GM18498 (cell line): ENCODE results near the gene GALNT6.
"Not testable (repeated sequence)": the region's sequence is repeated elsewhere in the genome, so short reads cannot be mapped to it uniquely, and the experiment has no call there.

Experiments used
- ATAC-seq: cut with Tn5 transposase; IDR thresholded peaks from one replicate; pipeline ENCODE4 v1.9.1; 2021; ENCODE audit warnings: mild to moderate bottlenecking, moderate library complexity; ENCODE audit not compliant: unreplicated experiment

GALNT6 gene

DNA sequence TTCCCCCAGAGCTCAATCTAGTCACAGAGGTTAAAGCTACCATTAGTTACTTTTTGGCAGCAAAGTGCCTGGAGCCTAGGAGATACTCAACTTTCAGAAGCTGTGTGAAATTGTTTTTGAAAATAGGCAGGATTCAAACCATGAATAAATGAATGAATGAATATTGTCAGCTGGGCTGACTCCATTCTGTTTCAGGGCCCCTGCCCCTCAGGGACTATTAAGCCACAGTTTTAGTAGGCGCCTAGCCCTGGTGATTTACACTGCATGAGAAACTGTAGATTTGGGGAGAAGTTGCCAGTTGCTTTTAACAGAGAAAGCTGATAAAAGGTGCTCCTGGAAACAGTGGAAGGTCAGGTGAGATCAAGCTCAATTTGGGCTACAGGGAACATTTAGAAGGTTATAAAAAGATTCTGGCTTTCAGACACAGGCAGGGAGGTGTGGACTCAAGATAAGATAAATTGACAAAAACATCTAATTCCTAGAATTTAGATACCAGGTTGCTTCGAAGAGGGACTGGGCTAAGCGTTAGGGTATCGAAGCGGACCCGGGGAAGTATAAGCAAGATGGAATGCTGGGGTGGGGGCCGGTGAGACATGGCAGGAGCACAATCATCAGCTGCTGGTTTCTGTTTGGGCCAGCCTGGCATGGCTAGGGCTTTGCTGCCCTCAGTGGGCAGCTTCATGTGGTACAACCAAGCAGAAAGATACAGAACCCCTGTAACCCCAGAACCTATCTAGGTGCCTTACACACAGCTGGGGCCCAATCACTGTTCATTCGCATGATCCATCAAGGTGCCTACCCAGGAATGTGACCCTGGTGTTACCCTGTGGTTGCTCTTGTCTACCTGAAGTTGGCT is 29.8 kb downstream of the GALNT6 start:
- no peak for ATAC-seq

DNA sequence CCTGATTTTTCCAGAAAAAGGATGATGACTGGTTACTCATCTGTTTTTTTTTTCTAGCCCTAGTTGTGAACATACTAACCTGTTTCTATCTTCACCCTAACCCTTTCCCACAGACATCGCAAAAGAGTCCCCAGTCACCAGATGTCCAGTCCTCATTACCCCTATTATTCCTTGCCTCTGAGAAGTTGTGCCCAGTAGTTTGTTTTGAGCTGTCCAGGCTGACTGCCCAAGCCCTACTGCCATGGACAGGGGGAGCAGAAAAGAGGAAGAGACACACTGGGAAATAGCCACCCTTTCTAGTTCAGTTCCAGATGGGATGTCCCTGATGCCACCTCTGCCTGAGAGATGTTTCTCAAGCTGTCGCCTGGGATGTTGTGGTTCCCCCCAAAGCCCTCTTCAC is 30.9 kb downstream of the GALNT6 start:
- ATAC-seq, result no peak

DNA sequence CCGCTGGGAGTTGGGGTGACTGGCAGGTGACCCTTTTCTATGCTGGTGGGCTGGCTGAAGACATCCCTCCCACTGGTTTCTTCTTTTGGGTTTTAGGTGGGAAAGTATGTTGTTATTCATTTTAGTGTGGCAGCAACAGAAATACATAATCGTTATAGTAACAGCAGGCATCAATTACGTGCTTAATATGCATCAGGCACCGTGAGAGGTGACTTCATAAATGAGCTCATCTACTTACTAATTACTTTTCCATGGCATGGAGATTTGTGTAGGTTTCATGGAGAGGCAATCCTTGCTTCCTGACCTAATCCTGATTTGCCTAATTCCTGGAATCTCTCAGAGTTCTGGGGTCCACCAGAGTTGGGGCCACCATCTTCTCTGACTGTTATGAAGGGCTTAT is 31.4 kb downstream of the GALNT6 start:
- no peak for ATAC-seq

- ATAC-seq, result no peak
Measured at GRCh38 chr12:51358496-51358895, 32.7 kb downstream of the GALNT6 start.

DNA sequence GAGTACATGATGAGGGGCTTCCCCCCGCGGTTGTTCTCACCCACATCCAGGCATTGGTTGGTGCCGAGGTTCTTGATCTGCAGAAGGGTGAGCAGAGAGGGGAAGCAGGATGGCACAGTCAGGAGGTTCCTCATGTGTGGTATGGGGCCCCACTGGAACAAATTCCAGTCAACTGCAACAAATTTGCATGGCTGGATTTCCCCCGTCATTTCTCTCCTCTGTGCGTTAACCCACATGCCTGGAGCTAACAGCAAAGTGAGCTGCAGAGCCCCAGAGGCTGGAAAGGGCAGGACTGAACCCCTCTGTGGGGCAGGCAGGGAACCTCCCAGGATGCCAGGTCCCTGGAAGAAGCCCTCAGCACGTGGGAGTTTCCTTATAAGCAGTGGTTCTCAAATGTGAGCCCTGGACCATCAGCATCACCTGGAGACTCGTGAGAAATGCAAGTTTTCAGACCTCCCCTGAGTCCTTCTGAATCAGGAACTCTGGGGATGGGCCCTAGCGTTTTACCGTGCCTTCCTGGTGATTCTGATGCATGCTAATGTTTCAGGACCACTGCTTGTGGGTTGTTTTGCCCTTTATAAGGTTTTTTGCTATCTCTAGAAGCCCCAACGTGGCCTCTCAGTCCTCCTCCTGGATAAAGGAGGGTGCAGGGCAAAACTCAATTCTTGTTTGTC is 33.7 kb downstream of the GALNT6 start:
- no peak for ATAC-seq

GRCh38 chr12:51351913-51352532 is 39.2 kb downstream of the GALNT6 start:
- ATAC-seq, result no peak

GRCh38 chr12:51349026-51349425 is 42.2 kb downstream of the GALNT6 start:
- ATAC-seq, result no peak

DNA sequence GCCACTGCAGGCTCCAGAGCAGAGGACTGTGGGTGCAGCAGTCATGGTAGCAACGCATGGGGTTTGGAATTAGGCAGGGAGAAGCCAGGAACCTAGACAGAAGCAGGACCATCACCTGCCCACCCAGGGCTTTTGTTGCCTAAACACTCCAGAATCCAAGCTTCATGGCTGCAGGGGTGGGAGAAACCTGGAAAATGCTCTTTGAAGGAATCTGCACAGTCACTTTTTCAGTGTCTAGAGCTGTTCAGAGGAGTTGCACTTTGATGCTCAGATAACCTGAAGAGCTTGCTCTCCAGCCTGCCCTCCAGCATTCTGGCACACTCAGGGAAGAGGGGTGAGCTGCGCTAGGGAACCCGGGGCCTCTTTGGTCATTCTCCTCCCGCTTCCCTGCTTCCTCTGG is 43.1 kb downstream of the GALNT6 start:
- no peak for ATAC-seq

- no peak for ATAC-seq
Measured at GRCh38 chr12:51346581-51346980, 44.6 kb downstream of the GALNT6 start, which contains the start of gene CELA1. TSS of gene CELA1 (minus strand) at chr12:51346679. CDS start at chr12:51346638, 41 bp downstream.

DNA sequence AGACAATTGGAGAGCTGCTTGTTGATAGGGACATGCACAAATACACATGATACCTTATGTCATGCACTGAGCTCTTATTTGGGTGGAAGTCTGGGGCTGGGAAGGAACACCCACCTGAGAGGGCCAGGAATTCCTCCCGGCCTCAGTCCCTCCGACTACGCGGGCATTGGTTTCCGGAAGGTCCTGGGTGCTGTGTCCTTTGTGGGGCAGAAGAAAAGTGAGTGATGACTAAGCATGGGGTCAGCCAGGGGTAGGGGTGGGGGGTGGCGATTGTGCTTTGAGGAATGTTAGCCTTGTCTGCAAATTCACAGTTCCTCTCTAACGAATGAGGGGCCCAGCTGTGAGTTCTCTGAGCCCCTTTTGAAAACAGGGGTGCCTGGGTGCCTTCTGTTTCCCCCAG is 45.5 kb downstream of the GALNT6 start:
- no peak for ATAC-seq

- no peak for ATAC-seq
Measured at GRCh38 chr12:51343201-51343600, 48.0 kb downstream of the GALNT6 start.

DNA sequence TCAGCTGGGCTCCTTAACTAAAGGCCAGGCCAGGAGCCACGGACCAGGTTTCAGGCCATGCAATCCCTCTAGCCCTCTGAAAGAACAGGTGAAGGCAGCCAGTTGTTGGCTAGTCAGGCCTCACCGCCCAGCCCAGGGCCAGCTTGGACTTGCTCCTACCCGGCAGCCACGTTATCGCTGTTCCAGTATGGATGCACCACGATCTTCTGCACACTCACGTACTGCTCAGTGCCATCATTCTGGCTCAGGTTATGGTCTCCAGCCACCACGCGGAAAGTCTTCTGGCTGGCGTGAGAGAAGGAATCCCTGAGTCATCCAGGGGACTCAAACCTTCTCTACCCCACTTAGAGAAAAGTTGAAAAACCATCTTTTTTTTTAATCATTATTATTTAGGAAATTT is 48.8 kb downstream of the GALNT6 start:
- no peak for ATAC-seq

- no peak for ATAC-seq
Measured at GRCh38 chr12:51341251-51342007, 49.8 kb downstream of the GALNT6 start.

DNA sequence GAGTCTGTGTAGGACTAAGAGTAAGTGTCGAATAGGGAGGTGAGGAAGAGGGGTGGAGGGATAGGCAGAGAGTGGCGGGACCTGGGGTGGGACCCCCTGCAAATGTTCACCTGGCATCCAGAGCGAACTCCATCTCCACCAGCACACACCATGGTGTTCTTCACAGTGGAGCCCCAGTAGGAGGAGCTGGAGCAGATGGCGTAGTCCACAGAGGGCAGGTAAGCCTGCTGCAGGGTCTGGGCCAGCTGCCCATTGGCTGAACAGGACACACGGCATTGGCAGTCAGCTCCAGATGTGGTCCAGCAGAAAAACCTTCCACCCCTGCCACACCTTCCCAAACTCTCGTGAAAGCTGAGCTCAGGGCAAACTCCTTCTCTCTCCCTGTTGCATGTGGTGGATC is 51.5 kb downstream of the GALNT6 start:
- no peak for ATAC-seq

GRCh38 chr12:51337336-51337735 is 53.9 kb downstream of the GALNT6 start:
- ATAC-seq, result not testable (repeated sequence)

DNA sequence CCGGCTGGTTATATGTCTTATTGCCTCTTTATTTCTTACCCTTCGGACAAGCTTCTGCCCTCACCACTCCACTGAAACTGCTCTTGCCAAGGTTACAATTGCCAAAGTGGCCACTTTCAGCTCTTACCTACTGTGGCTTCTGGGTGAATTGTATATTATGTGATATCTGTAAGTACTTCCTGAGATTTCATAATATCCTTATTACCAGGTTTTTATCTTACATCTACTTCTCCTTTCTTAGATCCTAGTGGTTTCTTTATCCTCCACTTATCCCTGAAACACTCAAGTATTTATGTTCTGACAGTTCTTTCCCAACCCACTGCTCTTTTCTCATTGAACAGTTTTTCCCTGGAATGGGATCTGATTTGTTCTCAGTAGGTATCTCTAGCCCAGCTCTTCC is 55.3 kb downstream of the GALNT6 start:
- ATAC-seq, result no peak

GRCh38 chr12:51334764-51335163 is 56.4 kb downstream of the GALNT6 start:
- ATAC-seq, result no peak

DNA sequence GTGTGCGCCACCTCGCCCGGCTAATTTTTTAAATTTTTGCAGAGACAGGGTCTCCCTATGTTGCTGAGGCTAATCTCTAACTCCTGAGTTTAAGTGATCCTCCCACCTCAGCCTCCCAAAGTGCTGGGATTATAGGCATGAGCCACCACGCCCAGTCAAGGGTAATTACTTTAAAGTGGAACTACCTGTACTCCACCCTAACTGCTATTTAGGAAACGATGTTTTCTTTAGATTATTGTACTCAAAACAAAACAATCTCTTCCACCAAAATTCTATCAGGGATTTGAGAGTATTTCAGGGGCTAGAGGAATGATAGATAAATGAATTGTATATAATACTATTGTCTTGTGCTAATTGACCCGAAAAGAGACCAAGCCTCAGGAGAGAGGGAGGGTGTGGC is 57.7 kb downstream of the GALNT6 start:
- no peak for ATAC-seq

GRCh38 chr12:51330186-51330585 is 61.0 kb downstream of the GALNT6 start:
- ATAC-seq, result no peak

DNA sequence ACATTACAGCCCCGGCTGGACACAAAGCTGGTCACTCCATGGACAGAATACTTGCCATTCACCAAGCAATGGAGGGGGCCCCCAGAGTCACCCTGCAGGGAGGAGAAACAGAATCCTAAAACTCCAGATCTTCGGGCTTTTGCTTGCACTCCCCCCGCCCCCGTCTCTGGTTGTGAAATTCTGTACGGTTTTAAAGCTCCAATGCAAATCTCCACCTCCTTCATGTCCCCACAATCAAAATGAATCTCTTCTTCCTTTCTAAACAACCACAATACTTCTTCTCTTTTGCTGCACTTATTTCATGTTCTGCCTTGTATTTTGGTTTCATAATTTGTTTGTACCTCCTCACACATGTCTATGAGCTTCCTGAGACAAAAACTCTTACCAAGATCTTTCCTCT is 61.5 kb downstream of the GALNT6 start:
- no peak for ATAC-seq

- ATAC-seq, result no peak
Measured at GRCh38 chr12:51328587-51328986, 62.6 kb downstream of the GALNT6 start.
